Activated naive CD8-positive, alpha-beta T cell treated with anti-CD3 and anti-CD28 coated beads, Interleukin-2, amount 50 U/mL, for 24 hours (primary cell): Measurements from ENCODE around the gene HSD17B8.

Experiments used
- ATAC-seq: fragments of 150-1000 bp; cut with Tn5 transposase; one replicate; pipeline ENCODE4 v1.10.0; 2021
- DNase-seq: peaks from one replicate; pipeline ENCODE4 v3.0.0; 2021
- H3K27ac Mint-ChIP-seq: one replicate; pipeline ENCODE4 v1.8.0; 2021; ENCODE audit warnings: mild to moderate bottlenecking, mixed read lengths
- H3K27me3 Mint-ChIP-seq: one replicate; pipeline ENCODE4 v1.8.0; 2021; ENCODE audit warnings: mixed read lengths
- H3K36me3 Mint-ChIP-seq: one replicate; pipeline ENCODE4 v1.8.0; 2021; ENCODE audit warnings: low read depth, mixed read lengths
- H3K4me1 Mint-ChIP-seq: one replicate; pipeline ENCODE4 v1.8.0; 2021; ENCODE audit warnings: mixed read lengths
- H3K4me3 Mint-ChIP-seq: one replicate; pipeline ENCODE4 v1.8.0; 2021; ENCODE audit warnings: mild to moderate bottlenecking, moderate library complexity, mixed read lengths
- H3K9me3 Mint-ChIP-seq: one replicate; pipeline ENCODE4 v1.8.0; 2021; ENCODE audit warnings: mixed read lengths

Gene HSD17B8

DNA sequence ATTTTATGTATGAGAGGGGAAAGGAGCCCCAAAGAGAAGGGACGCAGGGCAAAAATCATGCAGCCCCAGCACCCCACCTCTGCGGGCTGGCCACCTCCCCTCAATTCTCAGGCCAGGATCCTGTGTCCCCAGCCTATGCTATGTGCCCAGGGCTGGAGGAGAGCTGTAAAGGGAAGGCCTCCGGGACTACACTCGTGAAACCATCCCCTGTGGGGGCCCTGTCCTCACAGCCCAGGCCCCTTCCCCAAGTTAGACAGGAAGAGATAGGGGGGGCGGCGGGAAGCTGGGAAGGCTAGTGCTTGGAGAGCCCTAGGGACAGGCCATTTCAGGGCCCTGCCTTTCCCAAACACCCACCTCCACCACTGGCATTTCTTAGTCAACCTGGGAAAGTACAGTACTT is 10.8 kb upstream of the HSD17B8 start:
- peaks cover 18% of the 10 kb centered on the region for H3K36me3 Mint-ChIP-seq
- DNase-seq (no peak), ATAC-seq (no peak)
- no peaks in the 10 kb centered on the region for H3K9me3 Mint-ChIP-seq
- peaks cover 18% of the 10 kb centered on the region for H3K27me3 Mint-ChIP-seq
- no peak overlapping the region for H3K27ac Mint-ChIP-seq
- no peak overlapping the region for H3K4me3 Mint-ChIP-seq
- H3K4me1 Mint-ChIP-seq = peaks cover 36% of the 10 kb centered on the region

- Mint-ChIP-seq H3K36me3 (peaks cover 21% of the 10 kb centered on the region), H3K27ac (no peak overlapping the region), H3K9me3 (no peaks in the 10 kb centered on the region), H3K4me3 (no peak overlapping the region), H3K4me1 (peaks cover 42% of the 10 kb centered on the region), H3K27me3 (peaks cover 18% of the 10 kb centered on the region)
- ATAC-seq = no peak
- DNase-seq = no peak
Measured at GRCh38 chr6:33194431-33194979, 9.9 kb upstream of the HSD17B8 start.

GRCh38 chr6:33195304-33196165 is 8.9 kb upstream of the HSD17B8 start:
- ATAC-seq (no peak), DNase-seq (no peak)
- Mint-ChIP-seq H3K4me3 (no peak overlapping the region), H3K9me3 (no peaks in the 10 kb centered on the region), H3K27me3 (peaks cover 13% of the 10 kb centered on the region), H3K27ac (no peak overlapping the region), H3K4me1 (peaks cover 46% of the 10 kb centered on the region), H3K36me3 (peaks cover 21% of the 10 kb centered on the region)

- peaks cover 2% of the 10 kb centered on the region for H3K27me3 Mint-ChIP-seq
- DNase-seq = no peak
Measured at GRCh38 chr6:33197431-33198048, 6.9 kb upstream of the HSD17B8 start.

GRCh38 chr6:33198159-33198852 is 6.1 kb upstream of the HSD17B8 start:
- H3K9me3 Mint-ChIP-seq = no peaks in the 10 kb centered on the region
- H3K27me3 Mint-ChIP-seq = no peaks in the 10 kb centered on the region
- peak overlapping the region; percentile 93 for H3K27ac Mint-ChIP-seq
- ATAC-seq (no peak), DNase-seq (no peak)
- H3K36me3 Mint-ChIP-seq = peaks cover 46% of the 10 kb centered on the region
- H3K4me3 Mint-ChIP-seq = peak overlapping the region; percentile 99
- H3K4me1 Mint-ChIP-seq = peaks cover 60% of the 10 kb centered on the region

More at GRCh38 chr6:33197431-33198048, 6.9 kb upstream of the HSD17B8 start:
- Mint-ChIP-seq H3K4me3 (peak overlapping the region; percentile 52), H3K9me3 (no peaks in the 10 kb centered on the region), H3K27ac (peak overlapping the region; percentile 93), H3K36me3 (peaks cover 38% of the 10 kb centered on the region), H3K4me1 (peaks cover 56% of the 10 kb centered on the region)
- ATAC-seq = peak; percentile 62

DNA sequence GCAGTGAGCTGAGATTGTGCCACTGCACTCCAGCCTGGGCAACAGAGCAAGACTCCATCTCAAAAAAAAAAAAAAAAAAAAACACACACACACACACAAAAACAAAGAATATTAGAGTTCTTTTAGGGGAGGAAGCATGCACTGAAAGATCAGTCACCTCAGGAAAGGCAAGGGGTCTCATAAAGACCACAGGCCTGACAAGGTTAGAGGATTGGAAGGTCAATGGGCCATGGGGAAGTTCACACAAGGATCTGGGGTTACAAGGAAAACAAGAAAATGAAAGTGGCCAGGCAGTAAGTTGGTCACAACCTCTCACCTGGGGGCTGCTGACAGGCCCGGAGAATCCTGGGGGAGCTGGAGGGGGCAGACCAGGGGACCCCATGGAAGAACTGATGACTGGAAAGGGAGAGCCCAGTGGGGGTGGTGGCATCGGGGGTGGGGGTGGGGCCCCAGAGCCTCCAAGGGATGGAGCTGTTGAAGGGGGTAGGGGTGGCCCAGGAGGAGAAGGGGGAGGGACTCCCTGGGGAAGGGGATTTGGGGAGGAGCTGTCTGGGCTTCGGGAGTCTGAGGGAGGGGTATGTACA is 5.5 kb upstream of the HSD17B8 start:
- Mint-ChIP-seq H3K4me1 (peaks cover 60% of the 10 kb centered on the region), H3K36me3 (peaks cover 52% of the 10 kb centered on the region), H3K27me3 (no peaks in the 10 kb centered on the region), H3K9me3 (no peaks in the 10 kb centered on the region), H3K27ac (peak overlapping the region; percentile 93), H3K4me3 (peak overlapping the region; percentile 99)
- no peak for DNase-seq
- no peak for ATAC-seq

DNA sequence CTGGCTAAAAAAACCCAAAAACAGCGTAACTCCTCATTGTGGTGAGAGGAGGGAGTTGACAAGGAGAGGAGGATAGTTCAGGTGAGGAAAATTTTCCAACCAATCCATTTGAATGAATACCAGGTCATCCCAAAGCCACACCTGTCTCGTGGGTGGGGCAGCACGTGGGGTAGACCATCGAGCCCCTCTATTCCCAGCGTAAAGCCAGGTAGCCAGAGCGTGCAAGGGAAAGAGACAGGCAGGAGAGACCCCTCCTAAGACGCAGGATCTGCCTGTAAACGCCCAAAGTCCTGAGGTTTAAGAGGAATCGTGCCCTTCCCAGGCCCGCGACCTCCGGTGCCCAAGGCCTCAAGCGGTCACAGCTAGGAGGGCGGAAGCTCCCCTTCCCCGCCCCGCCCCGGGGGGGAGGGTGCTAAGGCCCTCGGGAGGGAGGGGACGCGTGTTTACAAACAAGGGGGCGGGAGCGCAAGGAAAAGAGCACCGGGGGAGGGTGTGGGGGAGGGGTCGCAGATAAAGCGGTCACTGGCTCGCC is 4.7 kb upstream of the HSD17B8 start:
- peaks cover 61% of the 10 kb centered on the region for H3K4me1 Mint-ChIP-seq
- H3K27me3 Mint-ChIP-seq = no peaks in the 10 kb centered on the region
- no peaks in the 10 kb centered on the region for H3K9me3 Mint-ChIP-seq
- peak; percentile 78 for DNase-seq
- peak overlapping the region; percentile 93 for H3K27ac Mint-ChIP-seq
- H3K4me3 Mint-ChIP-seq = peak overlapping the region; percentile 99
- H3K36me3 Mint-ChIP-seq = peaks cover 51% of the 10 kb centered on the region
- ATAC-seq = peak; percentile 27

DNA sequence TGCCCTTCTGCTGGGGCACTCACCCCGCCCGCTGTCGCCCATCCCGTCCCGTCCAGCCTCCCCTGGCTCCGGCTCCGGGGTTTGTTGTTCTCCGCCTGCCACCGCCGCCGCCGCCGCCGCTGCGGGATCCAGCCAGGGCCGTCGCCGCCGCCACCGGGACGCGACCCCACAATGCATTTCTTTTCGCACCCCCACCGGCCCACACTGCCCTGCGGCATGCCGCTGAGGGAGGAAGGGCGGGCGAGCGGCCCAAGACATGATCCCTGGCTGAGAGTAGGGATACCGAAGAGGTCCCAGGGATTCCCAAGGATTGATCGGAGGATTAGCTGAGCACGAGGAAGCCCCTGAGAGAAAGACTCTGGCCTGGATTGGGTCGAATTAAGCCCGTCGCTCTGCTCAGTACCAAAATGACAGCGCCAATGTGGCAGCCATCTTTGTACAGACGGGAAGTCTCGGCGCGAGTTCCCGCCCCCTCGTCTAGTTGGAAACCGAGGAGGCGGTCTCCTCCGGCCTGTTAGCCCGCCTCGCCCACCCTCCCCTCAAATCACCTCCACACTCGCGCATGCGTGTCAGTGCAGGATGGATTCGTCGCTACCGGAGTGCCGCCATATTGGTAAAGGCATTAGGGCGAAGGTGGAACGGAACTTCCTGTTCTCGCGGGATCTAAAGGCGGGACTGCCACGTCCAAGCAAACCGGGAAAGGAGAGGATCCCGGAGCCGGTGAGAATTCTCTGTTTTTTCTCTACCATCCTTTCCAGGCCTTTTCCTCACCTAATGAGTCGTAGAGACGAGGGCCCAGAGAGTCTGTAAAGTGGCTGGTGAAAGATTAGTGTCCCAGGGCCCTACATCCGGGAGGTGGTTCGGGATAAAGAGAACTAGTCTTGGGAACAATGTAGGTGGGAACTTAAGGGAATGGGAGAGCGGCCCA is 4.0 kb upstream of the HSD17B8 start, which contains the start of the genes RXRB and SLC39A7:
TSS of gene RXRB (minus strand) at position 447 of the 928 bp plus-strand sequence. CDS start at position 258, 189 bp downstream.
TSS of gene SLC39A7 (plus strand) at position 649 of the 928 bp plus-strand sequence. CDS start 379 bp downstream, outside the sequence.
- peak within 1 kb of the TSS; percentile 99 for H3K4me3 Mint-ChIP-seq
- DNase-seq (peak; percentile 98), ATAC-seq (peak; percentile 40)
- H3K9me3 Mint-ChIP-seq = no peaks in the 10 kb centered on the region
- H3K27ac Mint-ChIP-seq = peak within 1 kb of the TSS; percentile 98
- H3K36me3 Mint-ChIP-seq = peaks cover 50% of the 10 kb centered on the region
- no peaks in the 10 kb centered on the region for H3K27me3 Mint-ChIP-seq
- H3K4me1 Mint-ChIP-seq = peaks cover 67% of the 10 kb centered on the region

- H3K9me3 Mint-ChIP-seq = no peaks in the 10 kb centered on the region
- peak overlapping the region; percentile 99 for H3K4me3 Mint-ChIP-seq
- no peak for ATAC-seq
- peaks cover 43% of the 10 kb centered on the region for H3K36me3 Mint-ChIP-seq
- no peak for DNase-seq
- peak overlapping the region; percentile 98 for H3K27ac Mint-ChIP-seq
- peaks cover 74% of the 10 kb centered on the region for H3K4me1 Mint-ChIP-seq
- no peaks in the 10 kb centered on the region for H3K27me3 Mint-ChIP-seq
Measured at GRCh38 chr6:33201147-33201545, 3.3 kb upstream of the HSD17B8 start.

DNA sequence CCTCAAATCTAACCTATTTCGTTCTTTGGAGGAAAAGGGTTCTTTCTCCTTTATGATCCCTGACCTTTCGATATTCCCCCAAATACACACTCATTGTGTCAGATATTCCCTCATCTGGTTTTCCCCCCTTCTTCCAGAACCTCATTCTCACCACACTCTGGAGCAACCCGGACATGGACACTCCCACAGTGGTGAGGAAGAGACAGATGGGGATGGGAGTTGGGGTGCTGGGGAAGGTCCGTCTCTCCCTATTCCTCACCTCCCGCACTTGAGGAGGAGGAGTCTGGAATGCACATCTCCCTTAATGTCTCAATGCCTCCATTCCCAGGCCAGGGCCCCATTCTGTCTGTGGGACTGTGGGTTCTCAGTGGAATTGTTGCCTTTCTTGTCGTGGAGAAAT is 2.5 kb upstream of the HSD17B8 start:
- H3K27ac Mint-ChIP-seq = peak overlapping the region; percentile 98
- H3K4me1 Mint-ChIP-seq = peaks cover 81% of the 10 kb centered on the region
- H3K27me3 Mint-ChIP-seq = no peaks in the 10 kb centered on the region
- DNase-seq (no peak), ATAC-seq (no peak)
- H3K36me3 Mint-ChIP-seq = peaks cover 39% of the 10 kb centered on the region
- peak overlapping the region; percentile 99 for H3K4me3 Mint-ChIP-seq
- no peaks in the 10 kb centered on the region for H3K9me3 Mint-ChIP-seq

- Mint-ChIP-seq H3K4me1 (peaks cover 77% of the 10 kb centered on the region), H3K27ac (peak overlapping the region; percentile 42), H3K9me3 (no peaks in the 10 kb centered on the region), H3K36me3 (peaks cover 39% of the 10 kb centered on the region), H3K4me3 (peak overlapping the region; percentile 99), H3K27me3 (no peaks in the 10 kb centered on the region)
- DNase-seq (no peak), ATAC-seq (no peak)
Measured at GRCh38 chr6:33202799-33203198, 1.7 kb upstream of the HSD17B8 start.

DNA sequence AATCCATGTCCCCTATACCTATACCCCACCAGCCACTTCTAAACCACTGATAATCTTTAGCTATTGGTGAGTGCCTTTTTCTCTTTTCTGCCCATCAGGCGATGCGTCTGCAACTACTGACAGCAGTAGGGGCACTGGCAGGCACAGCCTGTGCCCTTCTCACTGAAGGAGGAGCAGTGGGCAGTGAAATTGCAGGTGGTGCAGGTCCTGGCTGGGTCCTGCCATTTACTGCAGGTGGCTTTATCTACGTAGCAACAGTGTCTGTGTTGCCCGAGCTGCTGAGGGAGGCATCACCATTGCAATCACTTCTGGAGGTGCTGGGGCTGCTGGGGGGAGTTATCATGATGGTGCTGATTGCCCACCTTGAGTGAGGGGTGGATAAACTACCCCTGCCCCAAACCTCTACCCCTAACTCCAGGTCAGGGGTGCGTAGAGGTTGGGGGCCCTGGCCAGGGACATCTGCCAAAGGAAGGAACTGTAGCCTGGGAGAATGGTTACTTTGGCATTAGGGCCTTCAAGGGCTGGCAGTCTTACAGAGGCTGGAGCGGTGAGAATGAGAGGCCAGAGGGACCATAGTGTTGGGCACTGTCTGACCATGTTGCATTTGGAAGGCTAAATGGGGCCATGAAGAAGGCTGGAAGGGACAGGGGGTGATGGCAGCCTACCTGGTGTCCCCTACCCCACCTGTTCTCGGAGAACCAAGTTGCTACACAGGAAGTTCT is 851 bp upstream of the HSD17B8 start:
- Mint-ChIP-seq H3K4me3 (peak overlapping the region; percentile 87), H3K9me3 (no peaks in the 10 kb centered on the region), H3K27me3 (no peaks in the 10 kb centered on the region), H3K36me3 (peaks cover 39% of the 10 kb centered on the region), H3K4me1 (peaks cover 70% of the 10 kb centered on the region), H3K27ac (peak overlapping the region; percentile 80)
- ATAC-seq (no peak), DNase-seq (no peak)

- Mint-ChIP-seq H3K27ac (peak overlapping the region; percentile 80), H3K36me3 (peaks cover 36% of the 10 kb centered on the region), H3K9me3 (no peaks in the 10 kb centered on the region), H3K4me3 (peak overlapping the region; percentile 87), H3K4me1 (peaks cover 70% of the 10 kb centered on the region), H3K27me3 (no peaks in the 10 kb centered on the region)
- DNase-seq = no peak
- ATAC-seq = no peak
Measured at GRCh38 chr6:33204165-33204414, 365 bp upstream of the HSD17B8 start.
